GM12874 (cell line): ENCODE data around the gene ADORA2B.

Experiments used
- CTCF ChIP-seq: IDR thresholded peaks from 2 replicates; pipeline ENCODE4 v1.5.1; 2011; ENCODE audit warnings: low read depth, mild to moderate bottlenecking, control low read depth, low read length, moderate library complexity; ENCODE audit not compliant: insufficient read depth

The ADORA2B gene

GRCh38 chr17:15977894-15978293 lies 33.0 kb downstream of the ADORA2B start:
- no peak for TF ChIP-seq CTCF

DNA sequence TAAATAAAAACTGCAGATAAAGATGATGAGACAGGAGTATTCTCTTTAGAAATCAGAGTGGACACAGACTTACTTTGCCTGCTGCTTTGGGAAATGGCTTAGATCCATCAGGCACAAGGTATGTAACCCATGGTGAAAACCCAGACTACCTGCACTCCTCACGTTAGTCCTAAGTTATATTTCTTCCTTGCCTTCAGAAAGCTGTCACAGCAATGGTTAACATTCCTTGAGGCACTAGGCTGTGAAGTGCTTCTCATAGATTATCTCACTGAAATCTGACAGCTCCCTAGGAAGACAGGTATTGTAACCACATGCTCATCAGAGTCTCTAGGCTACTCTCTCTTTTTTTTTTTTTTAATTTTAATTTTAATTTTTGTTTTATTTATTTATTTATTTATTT lies 33.7 kb downstream of the ADORA2B start:
- TF ChIP-seq CTCF = no peak

GRCh38 chr17:15981208-15981607 lies 36.3 kb downstream of the ADORA2B start:
- TF ChIP-seq CTCF = no peak

GRCh38 chr17:15981646-15982580 lies 37.0 kb downstream of the ADORA2B start:
- TF ChIP-seq CTCF = no peak

GRCh38 chr17:15996322-15996721 lies 51.4 kb downstream of the ADORA2B start:
- no peak for TF ChIP-seq CTCF

GRCh38 chr17:15998031-15998562 lies 53.2 kb downstream of the ADORA2B start:
- TF ChIP-seq CTCF = no peak

DNA sequence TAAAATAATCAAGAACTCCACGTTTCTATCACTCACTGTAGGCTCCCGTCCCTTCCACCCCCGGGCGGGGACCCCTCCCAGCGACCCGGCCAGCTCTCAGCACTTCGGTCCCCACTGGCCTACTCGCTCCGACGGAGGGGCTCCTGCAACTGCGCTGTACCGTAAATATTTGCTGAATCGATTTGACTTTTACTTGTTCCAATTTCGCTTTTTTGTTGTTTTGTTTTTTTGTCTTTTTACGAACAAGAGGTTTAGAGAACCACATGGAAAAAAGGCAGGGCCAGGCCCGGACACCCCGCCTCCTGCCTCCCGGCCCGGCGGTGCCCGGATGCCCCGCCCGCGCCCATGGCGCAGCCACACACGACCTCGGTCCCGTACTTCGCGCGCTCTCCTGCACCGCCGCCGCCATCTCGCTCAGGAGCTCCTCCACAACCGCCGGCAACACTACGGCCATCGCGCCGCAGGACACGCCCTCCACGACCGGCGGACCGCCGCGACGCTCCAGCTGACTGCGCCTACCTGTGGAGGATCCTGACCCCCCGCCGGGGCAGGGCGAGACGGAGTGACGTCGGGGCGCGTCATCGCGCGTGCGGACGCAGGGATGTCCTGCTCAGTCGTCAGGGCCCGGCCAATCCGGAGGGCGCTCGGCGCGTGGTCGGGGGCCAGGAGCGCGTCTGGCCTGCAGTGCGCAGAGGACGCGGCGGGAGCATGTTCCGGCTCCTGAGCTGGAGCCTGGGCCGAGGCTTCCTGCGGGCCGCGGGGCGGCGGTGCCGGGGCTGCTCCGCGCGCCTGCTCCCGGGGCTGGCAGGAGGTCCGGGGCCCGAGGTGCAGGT lies 54.4 kb downstream of the ADORA2B start, which contains the start of the genes TTC19 and ZSWIM7:
TTC19 (plus strand) TSS at position 684 of the 833 bp plus-strand sequence; CDS start at position 709, 25 bp downstream.
ZSWIM7 (minus strand) TSS at position 564 of the 833 bp plus-strand sequence; CDS start at position 454, 110 bp downstream.
- TF ChIP-seq CTCF = no peak
